Stimulated activated naive CD4-positive, alpha-beta T cell treated with Interleukin-2 at 50 U/mL for 16 hours (primary cell): ENCODE measurements around the gene AKIRIN2.

Experiments used
- DNase-seq: peaks from one replicate; lab custom pipeline; 2025; lab: John Stamatoyannopoulos, UW

Gene AKIRIN2

GRCh38 chr6:87655824-87656223, 46.2 kb downstream of the AKIRIN2 start:
- no peak for DNase-seq

- no peak for DNase-seq
Observed at GRCh38 chr6:87654875-87655454, 47.1 kb downstream of the AKIRIN2 start.

- no peak for DNase-seq
Observed at GRCh38 chr6:87654122-87654521, 47.9 kb downstream of the AKIRIN2 start.

- no peak for DNase-seq
Observed at GRCh38 chr6:87653074-87653962, 48.7 kb downstream of the AKIRIN2 start.

GRCh38 chr6:87645080-87645479, 57.0 kb downstream of the AKIRIN2 start:
- no peak for DNase-seq

- DNase-seq: no peak
Observed at GRCh38 chr6:87641065-87641692, 60.9 kb downstream of the AKIRIN2 start.

GRCh38 chr6:87639373-87639772, 62.7 kb downstream of the AKIRIN2 start:
- no peak for DNase-seq

GRCh38 chr6:87637106-87637505, 64.9 kb downstream of the AKIRIN2 start:
- no peak for DNase-seq

GRCh38 chr6:87636315-87636714, 65.7 kb downstream of the AKIRIN2 start:
- no peak for DNase-seq

- DNase-seq: no peak
Observed at GRCh38 chr6:87633851-87634250, 68.2 kb downstream of the AKIRIN2 start.

- DNase-seq: no peak
Observed at GRCh38 chr6:87630746-87631145, 71.3 kb downstream of the AKIRIN2 start.

GRCh38 chr6:87628881-87629280, 73.2 kb downstream of the AKIRIN2 start:
- no peak for DNase-seq

GRCh38 chr6:87628424-87628823, 73.6 kb downstream of the AKIRIN2 start:
- no peak for DNase-seq
